GM23338 (cell line): ENCODE results near the gene RBFOX1.

Experiments
- CREB1 ChIP-seq: fragments of 250-450 bp; sonication (Bioruptor Pico); IDR thresholded peaks from 2 replicates; pipeline ENCODE4 v1.5.0; 2020; ENCODE audit warnings: low read depth, mild to moderate bottlenecking, moderate library complexity
- CTCF ChIP-seq, 2 experiments: fragments of 200-600 bp in 1 of 2; sonication (generic) in 1 of 2; conservative IDR thresholded peaks; 2 replicates each; pipeline versions ENCODE4 v1.5.1 to v1.6.1; 2016 to 2017; ENCODE audit warnings: antibody characterized with exemption in 2 of 2, low read depth in 2 of 2, mild to moderate bottlenecking in 2 of 2, moderate library complexity in 1 of 2
- ETS1 ChIP-seq: IDR thresholded peaks from 2 replicates; pipeline ENCODE4 v1.6.1; 2016; ENCODE audit warnings: antibody characterized with exemption
- EZH2 ChIP-seq: fragments of 200-600 bp; sonication (generic); IDR thresholded peaks from one replicate; pipeline ENCODE4 v1.8.0; 2017; ENCODE audit warnings: antibody characterized with exemption, mild to moderate bottlenecking, low read depth; ENCODE audit not compliant: unreplicated experiment
- EZH2phosphoT487 ChIP-seq: fragments of 200-600 bp; sonication (generic); IDR thresholded peaks from one replicate; pipeline ENCODE4 v1.8.1; 2018; ENCODE audit warnings: antibody characterized with exemption; ENCODE audit not compliant: unreplicated experiment
- JUNB ChIP-seq: IDR thresholded peaks from one replicate; pipeline ENCODE4 v1.6.1; 2016; ENCODE audit warnings: antibody characterized with exemption; ENCODE audit not compliant: unreplicated experiment
- POLR2AphosphoS5 ChIP-seq: IDR thresholded peaks from 2 replicates; pipeline ENCODE4 v1.6.1; 2016; ENCODE audit warnings: antibody characterized with exemption, low read depth
- REST ChIP-seq: IDR thresholded peaks from one replicate; pipeline ENCODE4 v1.6.1; 2018; ENCODE audit warnings: antibody characterized with exemption; ENCODE audit not compliant: unreplicated experiment
- STAT1 ChIP-seq: IDR thresholded peaks from one replicate; pipeline ENCODE4 v1.6.1; 2016; ENCODE audit warnings: antibody characterized with exemption; ENCODE audit not compliant: unreplicated experiment
- ZNF114 ChIP-seq: fragments of 250-450 bp; sonication (Bioruptor Pico); IDR thresholded peaks from 2 replicates; pipeline ENCODE4 v1.5.0; 2020; ENCODE audit warnings: mild to moderate bottlenecking, moderate library complexity
- ZNF331 ChIP-seq: fragments of 250-450 bp; sonication (Bioruptor Pico); IDR thresholded peaks from 2 replicates; pipeline ENCODE4 v1.5.0; 2020; ENCODE audit warnings: low read depth, mild to moderate bottlenecking, moderate library complexity
- ZNF462 ChIP-seq: fragments of 250-450 bp; sonication (Bioruptor Pico); IDR thresholded peaks from 2 replicates; pipeline ENCODE4 v1.5.0; 2020; ENCODE audit warnings: mild to moderate bottlenecking, moderate library complexity

- TF ChIP-seq CTCF (conservative IDR thresholded peaks at IDR 0.05; ENCODE audit: low read depth in 2 of 2) (no peak), EZH2 (no peak), ZNF331 (CRISPR knock-in tag) (no peak), EZH2phosphoT487 (no peak), ZNF114 (CRISPR knock-in tag) (no peak), JUNB (no peak), POLR2AphosphoS5 (no peak), REST (no peak), ZNF462 (CRISPR knock-in tag) (no peak), ETS1 (no peak), STAT1 (no peak), CREB1 (CRISPR knock-in tag) (no peak)
Measured at GRCh38 chr16:7596308-7596707, 263.7 kb downstream of the RBFOX1 start.
